ENCODE results near the gene COL20A1.

DNA sequence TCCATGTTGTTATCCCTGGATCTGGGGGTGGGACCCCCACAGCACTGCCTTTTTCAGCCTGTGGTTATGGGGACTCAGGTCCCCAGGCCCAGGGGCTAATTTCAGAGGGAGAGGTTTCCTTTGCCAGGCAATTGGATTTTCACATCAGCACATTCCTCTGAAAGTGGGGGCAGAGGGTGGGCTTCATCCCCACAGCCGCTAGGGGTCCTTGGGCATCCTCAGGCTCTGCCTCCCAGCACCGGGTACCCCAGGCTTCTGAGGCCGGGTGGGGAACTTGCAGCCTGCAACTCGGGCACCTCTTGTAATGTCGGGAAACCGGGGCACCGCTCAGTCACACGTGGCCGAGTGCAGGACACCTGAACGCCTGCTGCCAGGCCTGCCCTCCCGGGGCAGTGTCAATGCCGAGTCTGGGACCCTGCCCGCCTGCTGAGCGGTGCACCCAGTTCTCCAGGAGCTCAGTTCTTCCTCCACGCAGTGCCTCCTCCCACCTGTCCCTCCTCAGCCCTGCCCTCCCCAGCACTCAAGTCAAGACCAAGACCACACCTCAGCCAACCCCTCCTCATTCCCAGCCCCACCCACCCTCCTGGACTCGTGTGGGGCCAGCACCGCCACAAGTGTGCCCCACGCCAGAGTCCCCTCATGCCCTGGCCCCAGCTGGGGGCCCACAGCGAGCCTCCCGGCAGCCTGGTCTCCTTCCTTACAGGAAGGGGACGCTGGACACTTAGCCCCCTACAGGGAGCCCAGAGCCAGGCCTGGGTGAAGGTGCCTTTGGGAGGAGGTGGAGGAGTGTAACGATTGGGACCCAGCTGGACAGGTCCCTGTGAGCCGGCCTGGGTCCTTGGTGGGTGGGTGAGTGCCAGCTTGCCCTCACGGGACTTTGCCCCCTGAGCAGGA, 77.0 kb downstream of the COL20A1 start:
- TF ChIP-seq EP300 (IDR thresholded peaks at IDR 0.05) (no peak), POLR2A (IDR thresholded peaks at IDR 0.05) (no peak), POLR2AphosphoS5 (IDR thresholded peaks at IDR 0.05) (no peak)
- TF ChIP-seq, protein P1, sequence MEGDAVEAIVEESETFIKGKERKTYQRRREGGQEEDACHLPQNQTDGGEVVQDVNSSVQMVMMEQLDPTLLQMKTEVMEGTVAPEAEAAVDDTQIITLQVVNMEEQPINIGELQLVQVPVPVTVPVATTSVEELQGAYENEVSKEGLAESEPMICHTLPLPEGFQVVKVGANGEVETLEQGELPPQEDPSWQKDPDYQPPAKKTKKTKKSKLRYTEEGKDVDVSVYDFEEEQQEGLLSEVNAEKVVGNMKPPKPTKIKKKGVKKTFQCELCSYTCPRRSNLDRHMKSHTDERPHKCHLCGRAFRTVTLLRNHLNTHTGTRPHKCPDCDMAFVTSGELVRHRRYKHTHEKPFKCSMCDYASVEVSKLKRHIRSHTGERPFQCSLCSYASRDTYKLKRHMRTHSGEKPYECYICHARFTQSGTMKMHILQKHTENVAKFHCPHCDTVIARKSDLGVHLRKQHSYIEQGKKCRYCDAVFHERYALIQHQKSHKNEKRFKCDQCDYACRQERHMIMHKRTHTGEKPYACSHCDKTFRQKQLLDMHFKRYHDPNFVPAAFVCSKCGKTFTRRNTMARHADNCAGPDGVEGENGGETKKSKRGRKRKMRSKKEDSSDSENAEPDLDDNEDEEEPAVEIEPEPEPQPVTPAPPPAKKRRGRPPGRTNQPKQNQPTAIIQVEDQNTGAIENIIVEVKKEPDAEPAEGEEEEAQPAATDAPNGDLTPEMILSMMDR (IDR thresholded peaks at IDR 0.05), result no peak

Data from sigmoid colon (tissue), 4 donors.